ENCODE results near the gene RAB25. TPM values are rescaled to one million over a fixed set of nuclear protein-coding genes. Genes with fewer than 3 reads are reported as not detected.

Gene RAB25
- total and polyA plus RNA-seq, 8 donors, result 57.6 to 148 (median 66.4) TPM

DNA sequence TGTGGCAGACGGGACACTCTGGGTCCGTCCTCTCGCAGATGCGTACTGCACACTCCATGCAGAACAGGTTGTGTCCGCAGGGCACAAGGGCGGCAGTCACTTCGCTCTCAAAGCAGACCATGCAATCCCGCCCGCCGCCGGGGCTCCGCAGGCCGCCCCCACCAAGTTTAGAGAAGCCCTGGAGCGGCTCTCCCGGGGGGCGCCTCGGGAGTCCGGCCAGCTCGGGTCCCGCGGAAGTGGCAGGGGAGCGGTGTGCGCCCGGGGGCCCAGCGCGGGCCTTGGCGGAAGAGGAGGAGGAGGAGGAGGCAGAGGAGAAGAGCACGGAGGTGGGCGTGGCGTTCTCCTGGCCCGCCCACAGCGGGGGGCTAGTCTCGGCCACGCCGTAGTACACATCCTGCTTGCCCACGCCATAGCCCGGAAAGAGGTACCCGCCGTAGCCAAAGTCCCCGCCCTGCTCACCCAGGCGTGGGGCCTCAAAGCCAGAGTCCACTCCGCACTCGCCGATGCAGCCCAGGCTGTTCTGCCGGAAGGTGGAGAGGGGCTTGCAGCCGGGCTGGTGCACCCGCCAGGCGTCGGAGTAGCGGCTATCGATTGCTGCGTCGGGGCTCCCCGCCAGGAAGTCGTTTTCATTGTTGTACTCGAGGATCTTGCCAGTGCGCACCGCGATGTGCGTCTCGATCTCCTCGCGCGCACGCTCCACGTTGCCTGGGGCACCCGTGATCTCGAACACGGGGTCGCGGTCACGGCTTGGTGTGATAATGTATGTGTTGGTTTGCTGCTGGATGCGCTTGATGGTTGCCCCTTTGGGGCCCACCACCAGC is 15.9 kb downstream of the RAB25 start:
- ATAC-seq (peak; percentile 52), DNase-seq (peak in 1 of 4 donors; percentile 57)
- Histone ChIP-seq H3K27ac (peak overlapping the region in 1 of 2 donors; percentile 38), H3K4me1 (peaks cover 0 to 28% of the 10 kb centered on the region in 2 donors), H3K27me3 (peaks cover 0 to 30% of the 10 kb centered on the region in 2 donors), H3K4me3 (peak overlapping the region; percentile 17 to 43), H3K36me3 (no peaks in the 10 kb centered on the region), H3K9me3 (no peaks in the 10 kb centered on the region)
- no peak for TF ChIP-seq CTCF (IDR thresholded peaks at IDR 0.05)
- intact Hi-C loops (cut with DNase I), result no loop called here

- no peak for ATAC-seq
- Histone ChIP-seq H3K36me3 (no peaks in the 10 kb centered on the region), H3K9me3 (no peaks in the 10 kb centered on the region), H3K27me3 (peaks cover 0 to 36% of the 10 kb centered on the region in 2 donors), H3K27ac (peak overlapping the region in 1 of 2 donors; percentile 38), H3K4me3 (no peak overlapping the region), H3K4me1 (peaks cover 0 to 34% of the 10 kb centered on the region in 2 donors)
- intact Hi-C loops (cut with DNase I), result no loop called here
- no peak for DNase-seq
- TF ChIP-seq CTCF (IDR thresholded peaks at IDR 0.05), result no peak
Measured at GRCh38 chr1:156077430-156077760, 16.4 kb downstream of the RAB25 start.

DNA sequence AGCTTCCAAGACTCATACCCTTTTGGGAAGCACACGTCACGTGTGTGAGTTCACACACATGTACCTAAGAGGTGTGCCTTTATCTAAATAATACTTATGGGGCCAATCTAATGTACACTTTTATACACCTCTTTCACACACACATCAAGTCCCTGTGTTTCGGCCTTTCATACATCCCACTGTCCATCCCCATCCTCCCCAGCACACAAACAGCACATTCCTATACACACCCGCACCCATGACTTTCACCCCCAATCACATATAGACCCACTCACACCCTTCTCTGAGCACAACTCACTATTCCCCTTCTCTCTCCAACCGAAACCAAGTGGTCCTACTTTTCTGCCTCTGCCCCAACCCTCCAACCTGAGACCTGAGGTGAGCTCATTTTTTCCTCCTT is 17.8 kb downstream of the RAB25 start:
- DNase-seq, result no peak
- no peaks in the 10 kb centered on the region for H3K9me3 ChIP-seq
- ATAC-seq, result no peak
- TF ChIP-seq CTCF (IDR thresholded peaks at IDR 0.05), result no peak
- peaks cover 0 to 49% of the 10 kb centered on the region in 2 donors for H3K27me3 ChIP-seq
- no peak overlapping the region for H3K27ac ChIP-seq
- intact Hi-C loops (cut with DNase I), result no loop called here
- H3K4me1 ChIP-seq, result peaks cover 5 to 45% of the 10 kb centered on the region in 2 donors
- H3K4me3 ChIP-seq, result no peak overlapping the region
- H3K36me3 ChIP-seq, result no peaks in the 10 kb centered on the region

GRCh38 chr1:156079762-156080161 is 18.8 kb downstream of the RAB25 start:
- Histone ChIP-seq H3K4me1 (peaks cover 5 to 46% of the 10 kb centered on the region in 2 donors), H3K36me3 (no peaks in the 10 kb centered on the region), H3K9me3 (no peaks in the 10 kb centered on the region), H3K27me3 (peaks cover 0 to 60% of the 10 kb centered on the region in 2 donors), H3K27ac (no peak overlapping the region), H3K4me3 (no peak overlapping the region)
- TF ChIP-seq CTCF (IDR thresholded peaks at IDR 0.05), result no peak
- DNase-seq (no peak), ATAC-seq (no peak)
- intact Hi-C loops (cut with DNase I), result no loop called here

- Histone ChIP-seq H3K9me3 (no peaks in the 10 kb centered on the region), H3K27me3 (peaks cover 0 to 65% of the 10 kb centered on the region in 2 donors), H3K27ac (no peak overlapping the region), H3K36me3 (no peaks in the 10 kb centered on the region), H3K4me3 (no peak overlapping the region), H3K4me1 (peaks cover 5 to 40% of the 10 kb centered on the region in 2 donors)
- intact Hi-C loops (cut with DNase I), result no loop called here
- no peak for TF ChIP-seq CTCF (IDR thresholded peaks at IDR 0.05)
- no peak for ATAC-seq
- DNase-seq, result no peak
Measured at GRCh38 chr1:156080241-156080862, 19.4 kb downstream of the RAB25 start.
